Heart left ventricle (tissue), 13 donors: ENCODE results near the gene GPX2.

Experiments
- CTCF ChIP-seq, 12 donors: fragments of 200-600 bp; sonication (generic) in 4 of 12; IDR thresholded peaks; one replicate each; pipeline versions ENCODE4 v1.5.0 to v1.8.0; 2018 to 2022; ENCODE audit warnings: antibody characterized with exemption in 12 of 12, mild to moderate bottlenecking in 5 of 12
- POLR2A ChIP-seq, 2 donors: fragments of 450-650 bp; IDR thresholded peaks; one replicate each; pipeline ENCODE4 v1.6.1; 2017; ENCODE audit warnings: antibody characterized with exemption in 2 of 2, mild to moderate bottlenecking in 2 of 2, moderate library complexity in 2 of 2
- donor health status: ischemic (EF 13 %, LVEDD 7.1; RV severe dilation, severe dysfunction).
- donor health status: DM: no; HTN: yes; CAD: no.
- donor health status: DM: no; HTN: no; CAD: no.
- donor health status: ischemic (EF 25% LVEDD 6.9; RV normal size, moderate dysfunction).
- donor health status: ischemic (EF 25% LVEDD 5.7; RV mildly dilated, moderate dysfunction).
- donor health status: ischemic (EF 35%, LVEDD 5.7; RV mildly dilated, moderate dysfunction).
- donor health status: nonischemic (EF 11% LVEDD 7.7; RV severe dilation, severe dysfunction).
- donor health status: DM: yes; HTN: yes; CAD: no.
- donor health status: PGD.
- donor health status: ischemic (EF 29% LVEDD 5.4; RV normal size, mild dysfunction).
- donor health status: nonischemic (EF 23%, LVEDD 6.1; RV moderate dilation, normal function).

DNA sequence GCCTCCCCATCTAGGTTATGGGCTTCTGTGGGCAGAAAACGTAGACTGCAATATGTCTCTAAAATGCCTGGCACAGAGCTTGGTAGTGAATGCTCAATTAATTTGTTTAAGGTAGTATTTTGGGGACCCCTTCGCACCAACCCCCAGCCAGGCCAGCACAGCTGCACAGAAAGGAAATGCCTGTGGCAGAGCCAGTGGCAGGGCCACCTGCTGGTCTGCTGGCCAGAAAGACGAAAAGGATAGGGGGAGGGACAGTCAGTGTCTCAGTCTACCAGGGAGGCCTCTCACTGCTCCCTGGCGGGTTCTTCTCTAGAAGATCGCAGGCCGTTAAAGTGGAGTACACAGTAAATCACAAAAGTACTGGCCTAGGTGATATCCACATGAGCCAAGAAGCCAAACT, 26.1 kb upstream of the GPX2 start:
- TF ChIP-seq CTCF (IDR thresholded peaks at IDR 0.05) (no peak), POLR2A (IDR thresholded peaks at IDR 0.05) (no peak)
